Keratinocyte (primary cell): ENCODE data around the gene ZDHHC24. TPM values are rescaled to one million over a fixed set of nuclear protein-coding genes. Genes with fewer than 3 reads are reported as not detected.

Experiments
- DNase-seq: peaks from one replicate; pipeline ENCODE4 v3.0.0-alpha.2; 2011; ENCODE audit warnings: low read depth, missing footprints, low spot score
- FAIRE-seq: peaks from 2 replicates; lab custom pipeline; 2011; peaks lifted over from hg19 to GRCh38; lab: Jason Lieb, UNC
- H2AFZ ChIP-seq: 2 replicates; pipeline ENCODE4 v1.6.0; 2012; ENCODE audit warnings: low read length, control low read depth, inconsistent platforms; ENCODE audit not compliant: control insufficient read depth
- H3K27ac ChIP-seq: 2 replicates; pipeline ENCODE4 v1.5.1; 2011; ENCODE audit warnings: low read length; ENCODE audit not compliant: control insufficient read depth, insufficient read depth
- H3K27me3 ChIP-seq: 3 replicates; pipeline ENCODE4 v1.6.0; 2011; ENCODE audit warnings: low read length; ENCODE audit not compliant: control insufficient read depth, insufficient read depth; ENCODE audit errors: extremely low read depth
- H3K36me3 ChIP-seq, 2 experiments: 2 replicates in 1 of 2; 3 replicates in 1 of 2; pipeline ENCODE4 v1.5.1; 2011; ENCODE audit warnings: low read length in 2 of 2, mild to moderate bottlenecking in 1 of 2; ENCODE audit not compliant: control insufficient read depth in 2 of 2, insufficient read depth in 2 of 2; ENCODE audit errors: extremely low read depth in 1 of 2
- H3K4me1 ChIP-seq: 3 replicates; pipeline ENCODE4 v1.5.1; 2011; ENCODE audit warnings: low read length; ENCODE audit not compliant: control insufficient read depth, insufficient read depth; ENCODE audit errors: extremely low read depth
- H3K4me2 ChIP-seq: 3 replicates; pipeline ENCODE4 v1.6.0; 2011; ENCODE audit warnings: low read depth, low read length; ENCODE audit not compliant: control insufficient read depth, insufficient read depth; ENCODE audit errors: extremely low read depth
- H3K4me3 ChIP-seq, 3 experiments: fragments of 200-600 bp in 1 of 3; sonication (generic) in 1 of 3; 2 replicates in 2 of 3; 3 replicates in 1 of 3; pipeline ENCODE4 v1.5.1; 2011 to 2016; ENCODE audit warnings: low read length in 3 of 3, mild to moderate bottlenecking in 3 of 3, control low read depth in 2 of 3, inconsistent platforms in 1 of 3, low read depth in 1 of 3, mixed read lengths in 1 of 3, mixed run types in 1 of 3, moderate library complexity in 1 of 3; ENCODE audit not compliant: control insufficient read depth in 2 of 3, insufficient read depth in 2 of 3; ENCODE audit errors: extremely low read depth in 1 of 3
- H3K79me2 ChIP-seq: 2 replicates; pipeline ENCODE4 v1.6.0; 2012; ENCODE audit warnings: low read length; ENCODE audit not compliant: control insufficient read depth, insufficient read depth
- H3K9ac ChIP-seq: 3 replicates; pipeline ENCODE4 v1.6.0; 2011; ENCODE audit warnings: low read length; ENCODE audit not compliant: control insufficient read depth, insufficient read depth; ENCODE audit errors: extremely low read depth
- H3K9me1 ChIP-seq: 3 replicates; pipeline ENCODE4 v1.6.0; 2011; ENCODE audit warnings: low read length; ENCODE audit not compliant: control insufficient read depth, insufficient read depth; ENCODE audit errors: extremely low read depth
- H3K9me3 ChIP-seq: 2 replicates; pipeline ENCODE4 v1.5.1; 2012; ENCODE audit warnings: low read depth, low read length; ENCODE audit not compliant: control insufficient read depth
- H4K20me1 ChIP-seq: 3 replicates; pipeline ENCODE4 v1.6.0; 2011; ENCODE audit warnings: low read length; ENCODE audit not compliant: control insufficient read depth, insufficient read depth; ENCODE audit errors: extremely low read depth
- EZH2 ChIP-seq: IDR thresholded peaks from one replicate; pipeline ENCODE4 v1.6.1; 2012; ENCODE audit warnings: inconsistent platforms, mild to moderate bottlenecking, low read length, moderate library complexity
- dilution Hi-C: fragments of 300-500 bp; cut with MboI; formaldehyde crosslinking; loops from one replicate; pipeline ENCODE4 v1.7.0; 2020; ENCODE audit warnings: low sequenced_read_pairs; ENCODE audit not compliant: extremely low pct_ligation_motif_present
- polyA plus RNA-seq, 5 experiments: library from polyadenylated mRNA; depleted of rRNA in 3 of 5; stranded (reverse) in 3 of 5; stranded (forward) in 1 of 5; unstranded in 1 of 5; fragments of >200 nt; gene quantifications; 1 replicate in 1 of 5; 2 replicates in 3 of 5; 3 replicates in 1 of 5; pipeline versions ENCODE4 v1.2.1 to v1.2.3, GENCODE V29; 2011 to 2012; ENCODE audit warnings: missing spikeins in 2 of 5, low read depth in 1 of 5, low replicate concordance in 1 of 5
- TF ChIP-seq, protein P1 (sequence below), 3 experiments: IDR thresholded peaks in 1 of 3; conservative IDR thresholded peaks in 1 of 3; optimal IDR thresholded peaks in 1 of 3; 2 replicates in 2 of 3; 3 replicates in 1 of 3; pipeline versions ENCODE3 to v1.5.1; 2011; ENCODE audit warnings: low read length in 3 of 3, mild to moderate bottlenecking in 3 of 3, moderate library complexity in 2 of 3, control low read depth in 1 of 3, inconsistent platforms in 1 of 3; ENCODE audit not compliant: insufficient read depth in 2 of 3; ENCODE audit errors: extremely low read depth in 1 of 3

ZDHHC24 gene
- polyA plus RNA-seq, 1 donor (not counting 4 experiments of a cell fraction or from before 2014, with no cell fraction given) = 4.8 TPM

DNA sequence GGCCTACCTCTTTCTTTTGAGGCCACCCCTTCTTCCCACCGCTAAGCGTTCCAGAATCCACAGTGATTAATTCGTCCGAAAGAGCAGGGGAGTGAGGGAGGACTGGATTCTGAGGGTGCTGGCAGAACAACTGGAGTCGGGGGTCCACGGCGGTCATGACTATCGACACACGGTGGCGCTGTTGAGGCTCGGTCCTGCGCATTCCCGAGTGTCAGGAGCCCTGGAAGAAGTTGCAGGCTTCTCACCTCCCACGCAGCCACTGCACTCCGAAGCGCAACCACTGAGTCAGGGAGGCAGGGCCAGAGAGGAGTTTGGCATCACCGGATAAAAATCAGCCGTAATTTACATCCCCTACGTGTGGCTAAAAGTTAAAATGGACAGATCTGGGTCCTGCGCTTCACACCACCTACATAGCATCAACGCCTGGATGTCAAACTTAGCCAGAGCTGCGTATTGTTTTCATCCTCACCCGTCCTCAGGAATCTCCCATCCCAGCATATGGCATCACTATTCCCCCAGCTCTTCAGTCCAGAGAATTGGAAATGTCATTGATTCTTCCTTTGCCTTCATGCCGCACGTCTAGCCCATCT is 33.3 kb upstream of the ZDHHC24 start:
- dilution Hi-C loops = no loop called here
- FAIRE-seq (no peak), DNase-seq (peak; percentile 13)
- Histone ChIP-seq H3K4me1 (no peaks in the 10 kb centered on the region), H3K27ac (no peak overlapping the region), H3K9ac (no peak overlapping the region), H3K27me3 (no peaks in the 10 kb centered on the region), H3K9me1 (no peaks in the 10 kb centered on the region), H3K4me3 (no peak overlapping the region), H3K36me3 (no peaks in the 10 kb centered on the region), H2AFZ (no peak overlapping the region), H3K4me2 (no peak overlapping the region), H4K20me1 (no peaks in the 10 kb centered on the region), H3K79me2 (no peaks in the 10 kb centered on the region), H3K9me3 (no peaks in the 10 kb centered on the region)
- TF ChIP-seq, protein P1, sequence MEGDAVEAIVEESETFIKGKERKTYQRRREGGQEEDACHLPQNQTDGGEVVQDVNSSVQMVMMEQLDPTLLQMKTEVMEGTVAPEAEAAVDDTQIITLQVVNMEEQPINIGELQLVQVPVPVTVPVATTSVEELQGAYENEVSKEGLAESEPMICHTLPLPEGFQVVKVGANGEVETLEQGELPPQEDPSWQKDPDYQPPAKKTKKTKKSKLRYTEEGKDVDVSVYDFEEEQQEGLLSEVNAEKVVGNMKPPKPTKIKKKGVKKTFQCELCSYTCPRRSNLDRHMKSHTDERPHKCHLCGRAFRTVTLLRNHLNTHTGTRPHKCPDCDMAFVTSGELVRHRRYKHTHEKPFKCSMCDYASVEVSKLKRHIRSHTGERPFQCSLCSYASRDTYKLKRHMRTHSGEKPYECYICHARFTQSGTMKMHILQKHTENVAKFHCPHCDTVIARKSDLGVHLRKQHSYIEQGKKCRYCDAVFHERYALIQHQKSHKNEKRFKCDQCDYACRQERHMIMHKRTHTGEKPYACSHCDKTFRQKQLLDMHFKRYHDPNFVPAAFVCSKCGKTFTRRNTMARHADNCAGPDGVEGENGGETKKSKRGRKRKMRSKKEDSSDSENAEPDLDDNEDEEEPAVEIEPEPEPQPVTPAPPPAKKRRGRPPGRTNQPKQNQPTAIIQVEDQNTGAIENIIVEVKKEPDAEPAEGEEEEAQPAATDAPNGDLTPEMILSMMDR (optimal IDR thresholded peaks at IDR 0.05 in 1 of 3, IDR thresholded peaks at IDR 0.05 in 1 of 3, conservative IDR thresholded peaks at IDR 0.05 in 1 of 3; ENCODE audit: extremely low read depth in 1 of 3, insufficient read depth in 2 of 3, low read length in 3 of 3) = peak; percentile 78 to 85 (median 84)
- TF ChIP-seq EZH2 = no peak

- dilution Hi-C loops = no loop called here
- Histone ChIP-seq H3K27me3 (peaks cover 8% of the 10 kb centered on the region), H3K9me1 (no peaks in the 10 kb centered on the region), H3K4me3 (no peak overlapping the region), H3K79me2 (no peaks in the 10 kb centered on the region), H3K4me2 (no peak overlapping the region), H3K9ac (no peak overlapping the region), H3K9me3 (no peaks in the 10 kb centered on the region), H2AFZ (no peak overlapping the region), H3K27ac (no peak overlapping the region), H3K4me1 (peaks cover 5% of the 10 kb centered on the region), H4K20me1 (no peaks in the 10 kb centered on the region), H3K36me3 (no peaks in the 10 kb centered on the region)
- FAIRE-seq (no peak), DNase-seq (no peak)
- TF ChIP-seq, protein P1 (optimal IDR thresholded peaks at IDR 0.05 in 1 of 3, IDR thresholded peaks at IDR 0.05 in 1 of 3, conservative IDR thresholded peaks at IDR 0.05 in 1 of 3; ENCODE audit: extremely low read depth in 1 of 3, insufficient read depth in 2 of 3, low read length in 3 of 3) = no peak
- TF ChIP-seq EZH2 = no peak
Measured at GRCh38 chr11:66570850-66571180, 25.0 kb upstream of the ZDHHC24 start.
